HL-60/S4 treated with phorbol 12-myristate 13-acetate at 8.2 ng/mL for 4 days and 3 days (cell line): ENCODE measurements around the gene KLF3.

Experiments used
- in situ Hi-C: fragments of 300-500 bp; cut with MboI; formaldehyde crosslinking; loops from 2 replicates; pipeline ENCODE4 v1.15.0; 2022; ENCODE audit warnings: low sequenced_read_pairs

KLF3 gene

DNA sequence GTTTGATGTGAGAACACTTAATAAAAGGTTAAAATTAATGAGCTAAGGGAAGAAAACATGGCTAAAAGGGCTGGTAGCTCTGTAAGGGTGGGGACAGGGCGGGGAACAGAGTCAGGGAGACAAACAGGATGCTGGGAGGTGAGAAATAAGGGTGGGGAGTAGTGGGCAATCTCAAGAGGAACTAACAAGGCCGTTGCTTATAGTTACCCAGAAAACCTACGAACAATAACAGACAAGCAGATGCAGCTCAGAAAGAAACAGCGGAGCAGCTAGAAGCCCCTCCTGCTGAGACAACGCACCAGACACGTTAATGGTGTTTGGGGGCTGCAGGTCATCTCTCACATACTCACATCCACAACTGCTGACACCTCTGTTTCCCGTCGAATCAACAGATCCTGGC is 9.7 kb upstream of the KLF3 start:
- in situ Hi-C loops = no loop called here

DNA sequence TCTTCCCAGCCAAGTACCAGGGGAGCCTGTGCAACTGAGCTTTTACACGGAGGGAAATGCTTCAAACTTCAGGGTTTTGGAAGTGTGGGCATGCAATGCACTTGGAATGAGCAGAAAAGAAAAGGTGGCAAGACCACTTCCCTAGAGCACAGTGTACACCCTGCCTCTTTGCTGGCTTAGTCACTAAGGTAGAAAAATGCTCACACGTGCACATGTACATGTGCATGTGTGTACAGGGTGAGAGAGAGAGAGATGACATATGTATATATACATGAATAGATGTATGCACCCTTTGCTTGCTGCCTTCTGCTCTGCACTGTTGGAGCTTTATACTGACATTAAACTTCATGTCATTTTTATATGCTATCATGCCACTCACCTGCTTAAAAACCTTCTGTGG is 7.9 kb upstream of the KLF3 start:
- in situ Hi-C loops = no loop called here

DNA sequence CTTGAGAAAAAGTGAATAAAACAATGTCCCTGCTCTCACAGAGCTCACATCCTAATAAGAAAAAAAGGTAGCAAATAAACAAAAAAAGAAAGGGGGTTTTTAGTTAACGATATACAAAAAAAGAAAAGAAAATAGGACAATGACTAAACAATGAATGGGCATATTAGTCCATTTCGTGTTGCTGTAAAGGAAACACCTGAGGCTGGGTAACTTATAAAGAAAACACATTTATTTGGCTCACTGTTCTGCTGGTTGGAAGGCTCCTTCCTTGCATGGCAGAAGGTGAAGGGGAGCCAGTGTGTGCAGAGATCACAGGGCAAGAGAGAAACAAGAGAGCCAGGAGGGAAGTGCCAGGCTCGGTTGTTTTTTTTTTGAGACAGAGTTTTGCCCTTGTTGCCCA is 4.7 kb upstream of the KLF3 start:
- in situ Hi-C loops = no loop called here

GRCh38 chr4:38660838-38661237 is 3.2 kb upstream of the KLF3 start:
- in situ Hi-C loops = loop anchor here (10.0 kb wide), 1 partner anchor 136 kb away; no protein-coding TSS in a partner anchor

GRCh38 chr4:38661371-38661770 is 2.6 kb upstream of the KLF3 start:
- in situ Hi-C loops = loop anchor here (10.0 kb wide), 1 partner anchor 137 kb away; no protein-coding TSS in a partner anchor

DNA sequence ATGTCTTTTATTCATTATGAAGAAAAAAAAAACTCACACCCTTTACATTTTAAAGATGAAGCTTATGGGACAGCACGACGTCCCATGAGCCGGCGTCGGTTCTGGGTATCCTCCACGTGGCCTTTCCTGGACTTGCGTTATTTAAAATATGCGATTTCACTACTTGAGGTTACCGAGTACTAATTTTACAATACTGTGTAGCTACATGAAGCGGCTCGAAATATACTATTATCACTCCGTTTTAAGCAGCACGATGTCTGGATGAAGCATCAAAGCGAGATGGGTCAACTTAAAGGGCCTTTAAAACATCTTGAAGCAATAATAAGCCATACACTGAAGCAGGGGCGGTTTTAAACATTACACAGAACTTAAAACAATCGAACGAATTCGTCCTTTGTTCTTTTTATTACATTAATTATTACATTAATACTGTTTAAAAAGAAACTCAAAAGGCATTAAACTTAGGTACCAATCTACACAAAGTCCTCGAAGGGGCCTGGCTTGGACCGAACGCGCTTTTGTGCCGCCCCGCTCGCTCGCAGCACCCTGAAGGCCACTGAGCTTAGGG is 1.4 kb upstream of the KLF3 start:
- in situ Hi-C loops = loop anchor here (10.0 kb wide), 1 partner anchor 138 kb away; no protein-coding TSS in a partner anchor

GRCh38 chr4:38663090-38663800 is 754 bp upstream of the KLF3 start:
- in situ Hi-C loops = loop anchor here (10.0 kb wide), 1 partner anchor 138 kb away; no protein-coding TSS in a partner anchor

GRCh38 chr4:38664706-38665401 is 855 bp downstream of the KLF3 start:
- in situ Hi-C loops = loop anchor here (10.0 kb wide), 1 partner anchor 140 kb away; no protein-coding TSS in a partner anchor

- in situ Hi-C loops = loop anchor here (10.0 kb wide), 1 partner anchor 141 kb away; no protein-coding TSS in a partner anchor
These were observed 1.8 kb downstream of the KLF3 start for GRCh38 chr4:38665551-38666411.

GRCh38 chr4:38666766-38667084 is 2.7 kb downstream of the KLF3 start:
- in situ Hi-C loops = loop anchor here (10.0 kb wide), 1 partner anchor 142 kb away; no protein-coding TSS in a partner anchor

DNA sequence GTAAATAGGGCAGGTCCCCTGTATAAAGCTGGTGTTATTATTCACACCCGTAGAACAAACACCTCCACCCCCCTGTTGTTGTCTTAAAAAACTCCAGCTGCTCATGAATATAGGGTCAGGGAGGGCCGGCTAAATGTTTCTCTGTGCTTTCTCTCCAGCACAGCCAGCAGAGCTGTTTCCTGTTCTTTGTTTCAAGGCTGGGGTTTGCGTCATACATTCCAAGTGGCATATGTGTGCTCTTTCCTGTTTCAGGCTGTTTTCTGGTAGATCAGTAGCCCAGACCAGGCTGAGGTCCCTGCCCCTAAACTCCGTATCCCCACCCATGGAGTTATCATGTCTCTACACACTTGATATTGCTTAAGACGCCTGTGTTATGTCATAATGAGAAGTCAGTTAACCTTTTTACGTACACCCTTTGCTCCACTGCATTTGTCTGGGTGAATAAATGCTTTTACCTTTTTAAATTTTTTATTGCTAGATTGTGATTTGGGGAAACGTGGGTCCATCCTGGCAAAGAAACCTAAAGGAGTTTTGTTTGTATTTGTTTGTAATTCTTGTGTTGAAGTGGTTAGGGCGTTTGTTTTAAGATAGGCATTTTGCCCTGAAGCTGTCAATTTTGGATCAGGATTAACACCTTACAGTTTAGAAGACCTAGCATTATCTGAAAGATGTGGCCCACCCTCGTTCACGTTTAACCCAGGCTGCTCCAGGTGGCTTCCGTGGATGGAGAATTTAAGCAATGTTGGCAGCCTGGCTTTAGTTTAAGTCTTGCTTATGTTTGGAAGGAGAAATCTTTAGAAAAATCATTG is 3.3 kb downstream of the KLF3 start:
- in situ Hi-C loops = loop anchor here (10.0 kb wide), 1 partner anchor 142 kb away; no protein-coding TSS in a partner anchor

DNA sequence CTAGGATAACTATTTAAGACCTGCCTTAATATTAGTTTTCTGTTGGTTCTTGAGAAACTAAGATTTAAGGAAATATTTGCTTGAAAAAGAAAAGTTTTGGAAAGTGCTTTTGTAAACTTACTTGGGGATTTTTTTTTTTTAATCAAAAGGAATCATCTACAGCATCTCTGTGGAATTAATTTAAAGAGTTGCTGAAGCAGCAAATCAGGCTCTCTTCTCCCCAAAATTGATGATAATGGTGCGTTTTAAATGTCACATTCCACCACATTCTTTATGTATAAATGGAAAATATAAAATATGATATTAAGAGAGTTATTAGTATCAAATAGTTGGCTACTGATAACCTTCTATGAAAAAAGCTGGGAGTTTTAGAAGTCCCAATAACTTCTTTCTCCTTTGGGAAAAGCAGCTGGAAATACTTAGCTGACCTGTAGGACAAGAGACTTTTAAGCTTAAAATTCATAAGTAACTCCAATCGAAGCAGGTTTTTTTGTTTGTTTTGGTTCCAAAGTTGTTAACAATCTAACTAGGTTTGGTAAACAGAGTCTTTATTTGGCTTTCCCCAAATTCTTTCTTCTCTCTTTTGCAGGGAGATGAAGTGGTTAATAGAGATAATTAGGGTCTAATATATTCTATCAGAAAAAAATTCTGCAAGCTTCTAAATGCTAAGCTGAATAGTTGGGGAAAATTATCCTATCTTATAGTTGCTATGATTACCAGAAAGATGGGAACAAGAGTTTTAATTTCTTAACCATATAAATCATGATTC is 4.4 kb downstream of the KLF3 start:
- in situ Hi-C loops = loop anchor here (10.0 kb wide), 1 partner anchor 144 kb away; no protein-coding TSS in a partner anchor

DNA sequence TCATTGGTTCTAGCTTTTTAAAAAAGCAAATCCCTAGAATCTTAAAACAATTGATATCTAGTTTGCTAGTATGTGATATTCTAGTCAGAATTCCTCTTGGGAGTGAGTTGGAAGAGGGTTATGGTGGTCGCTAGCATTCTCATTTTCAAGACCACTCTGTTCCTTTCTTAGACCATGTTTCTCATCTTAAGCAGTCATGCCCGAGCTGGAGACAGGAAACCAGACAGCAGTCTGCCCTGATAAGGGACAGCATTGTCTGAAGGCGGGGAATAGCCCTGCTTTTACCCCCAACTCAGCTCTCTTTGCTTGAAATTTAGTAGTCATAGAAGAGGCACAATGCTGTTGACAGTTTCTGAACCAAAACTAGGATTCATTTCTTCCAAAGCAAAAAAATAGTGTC is 5.2 kb downstream of the KLF3 start:
- in situ Hi-C loops = loop anchor here (10.0 kb wide), 1 partner anchor 144 kb away; no protein-coding TSS in a partner anchor

DNA sequence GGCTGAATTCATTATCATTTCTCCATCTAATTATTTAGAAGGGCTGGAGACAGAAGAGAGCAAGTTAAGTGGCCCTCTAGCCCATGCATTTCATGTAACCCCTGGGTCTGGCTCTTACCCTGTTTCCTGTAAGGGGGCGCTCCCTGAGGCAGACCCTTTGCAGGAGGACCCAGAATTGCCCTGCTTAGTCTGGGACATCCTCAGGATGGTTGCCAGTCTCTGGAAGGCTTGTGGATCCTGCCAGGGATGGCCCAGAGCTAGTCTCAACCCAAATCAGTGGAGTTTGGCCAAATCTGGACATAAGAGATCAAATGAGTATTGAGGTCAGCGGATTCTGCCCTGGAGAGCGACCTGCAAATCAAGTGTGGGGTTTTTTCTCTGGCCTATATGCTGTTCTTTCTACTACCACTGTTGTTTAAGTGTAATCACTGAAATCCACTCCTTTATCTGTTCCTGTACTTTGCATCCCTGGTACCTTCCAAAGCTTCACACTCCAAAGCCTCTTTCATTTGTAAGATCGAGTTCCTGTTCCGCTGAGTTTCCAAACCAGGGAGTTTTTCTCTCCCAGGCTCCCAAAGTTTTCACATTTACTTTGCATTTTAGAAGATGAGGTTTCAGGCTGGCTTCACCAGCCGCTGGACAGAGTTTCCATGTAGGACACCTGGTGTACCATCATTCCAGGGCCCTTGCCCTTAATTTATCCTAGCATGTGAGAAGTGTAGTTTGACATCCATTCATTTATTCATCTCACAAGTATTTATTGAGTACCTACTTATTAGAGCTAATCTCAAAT is 6.3 kb downstream of the KLF3 start:
- in situ Hi-C loops = loop anchor here (10.0 kb wide), 1 partner anchor 486 kb away; no protein-coding TSS in a partner anchor

DNA sequence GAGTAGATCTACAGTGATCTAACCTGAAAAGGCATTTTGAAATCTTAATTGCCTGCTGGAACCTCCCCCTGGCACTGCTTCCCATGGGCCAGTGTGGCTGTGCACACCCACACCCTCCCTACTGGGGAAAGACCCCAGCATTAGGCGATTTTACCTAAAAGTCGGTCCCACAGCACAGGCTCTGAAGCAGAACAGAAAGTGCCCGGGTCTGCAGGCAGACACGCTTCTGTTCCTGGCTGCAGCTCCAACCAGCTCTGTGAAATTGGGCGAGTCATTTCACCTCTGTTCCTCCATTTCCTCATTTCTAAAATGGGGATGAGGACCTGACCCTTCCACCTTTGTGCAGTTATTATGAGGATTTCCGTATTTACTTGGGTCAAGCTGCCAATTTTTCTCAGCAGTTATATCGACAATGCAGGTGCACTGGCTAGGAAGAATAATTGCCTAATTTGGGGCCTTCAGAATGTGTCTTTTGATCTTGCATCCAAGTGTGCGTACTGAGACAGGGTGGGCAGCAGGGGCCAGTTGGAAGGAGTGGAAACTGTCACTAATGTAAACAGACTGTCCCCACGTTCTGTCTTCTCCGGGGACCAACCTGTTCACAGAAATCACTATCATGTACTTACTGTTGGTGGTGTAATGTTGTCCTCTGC is 7.1 kb downstream of the KLF3 start:
- in situ Hi-C loops = loop anchor here (10.0 kb wide), 1 partner anchor 486 kb away; no protein-coding TSS in a partner anchor

- in situ Hi-C loops = loop anchor here (10.0 kb wide), 1 partner anchor 487 kb away; no protein-coding TSS in a partner anchor
These were observed 7.6 kb downstream of the KLF3 start for GRCh38 chr4:38671592-38671940.

- in situ Hi-C loops = loop anchor here (10.0 kb wide), 1 partner anchor 487 kb away; no protein-coding TSS in a partner anchor
These were observed 8.0 kb downstream of the KLF3 start for GRCh38 chr4:38672074-38672396.
